ENCODE data around the gene RANBP9. TPM values are rescaled to one million over a fixed set of nuclear protein-coding genes. Genes with fewer than 3 reads are reported as not detected.

RANBP9 gene
- total and polyA plus RNA-seq, 9 of the 15 experiments (the other 6 are each of a cell fraction or from before 2014, with no cell fraction given) = 27.5 to 130 (median 61.5) TPM

- TF ChIP-seq BRF1 (IDR thresholded peaks at IDR 0.05; ENCODE audit: borderline replicate concordance, extremely low read depth, insufficient read length) (no peak), IFI16 (CRISPR knock-in tag; IDR thresholded peaks at IDR 0.05) (no peak), ARID1B (IDR thresholded peaks at IDR 0.05) (no peak), IRF2 (CRISPR knock-in tag; IDR thresholded peaks at IDR 0.05) (no peak), CBX8 (IDR thresholded peaks at IDR 0.05; ENCODE audit: borderline replicate concordance, extremely low read depth, low read depth, low read length, poor library complexity, severe bottlenecking) (no peak), CREM (IDR thresholded peaks at IDR 0.05; ENCODE audit: low read depth) (peak; percentile 88), CREBBP (IDR thresholded peaks at IDR 0.05; ENCODE audit: low read depth, low read length) (no peak), CHD1 (IDR thresholded peaks at IDR 0.05; ENCODE audit: low read length) (peak; percentile 22), NFATC3 (IDR thresholded peaks at IDR 0.05) (no peak), JUND (IDR thresholded peaks at IDR 0.05; ENCODE audit: borderline replicate concordance, low read depth, low read length) (peak; percentile 75), JUND (tag; IDR thresholded peaks at IDR 0.05; ENCODE audit: borderline replicate concordance, low read depth, low read length) (peak; percentile 21; the same call in 1 of the 3 replicates), DACH1 (IDR thresholded peaks at IDR 0.05; ENCODE audit: partially characterized antibody) (peak; percentile 80), POU5F1 (IDR thresholded peaks at IDR 0.05; ENCODE audit: borderline replicate concordance, low read depth, low read length, partially characterized antibody) (peak; percentile 79), HES1 (IDR thresholded peaks at IDR 0.05; ENCODE audit: low read depth) (no peak), RBM25 (IDR thresholded peaks at IDR 0.05; ENCODE audit: low read depth, low read length, severe bottlenecking) (no peak), CCNT2 (IDR thresholded peaks at IDR 0.05; ENCODE audit: borderline replicate concordance, extremely low read depth, insufficient read length, low read depth, low read length) (peak; percentile 80), NEUROD1 (IDR thresholded peaks at IDR 0.05; ENCODE audit: borderline replicate concordance, low read depth, low read length, partially characterized antibody) (peak; percentile 89), DLX4 (CRISPR knock-in tag; IDR thresholded peaks at IDR 0.05) (no peak), TAF7 (tag; IDR thresholded peaks at IDR 0.05) (peak; percentile 86), SAP30 (IDR thresholded peaks at IDR 0.05; ENCODE audit: borderline replicate concordance, insufficient read depth, low read depth, low read length, poor library complexity, severe bottlenecking) (peak; percentile 99), CBX1 (IDR thresholded peaks at IDR 0.05; ENCODE audit: low read depth) (peak; percentile 73), NR2C1 (IDR thresholded peaks at IDR 0.05) (peak; percentile 100), NR2C1 (tag; IDR thresholded peaks at IDR 0.05) (peak; percentile 100), ELF1 (tag; IDR thresholded peaks at IDR 0.05) (peak; percentile 92), ZFP30 (CRISPR knock-in tag; IDR thresholded peaks at IDR 0.05; ENCODE audit: borderline replicate concordance) (no peak), CEBPG (CRISPR knock-in tag; IDR thresholded peaks at IDR 0.05) (no peak), CEBPG (tag; conservative IDR thresholded peaks at IDR 0.05 in 1 of 2, IDR thresholded peaks at IDR 0.05 in 1 of 2) (no peak), HCFC1 (IDR thresholded peaks at IDR 0.05; ENCODE audit: low read depth, low read length) (peak; percentile 95)
Observed at GRCh38 chr6:13614926-13615791, 96.5 kb downstream of the RANBP9 start, which contains the start of gene NOL7 (continued).

Measured in K562 (cell line).